CD4-positive, alpha-beta T cell treated with Interleukin-6 at 100 ng/mL for 8 hours (primary cell): ENCODE data around the gene CD1C.
"Not testable (repeated sequence)": the region's sequence is repeated elsewhere in the genome, so short reads cannot be mapped to it uniquely, and the experiment has no call there.

Experiments used
- DNase-seq: peaks from one replicate; pipeline ENCODE4 v3.0.0-alpha.2; 2020; ENCODE audit warnings: mixed read lengths, low spot score

Gene CD1C

DNA sequence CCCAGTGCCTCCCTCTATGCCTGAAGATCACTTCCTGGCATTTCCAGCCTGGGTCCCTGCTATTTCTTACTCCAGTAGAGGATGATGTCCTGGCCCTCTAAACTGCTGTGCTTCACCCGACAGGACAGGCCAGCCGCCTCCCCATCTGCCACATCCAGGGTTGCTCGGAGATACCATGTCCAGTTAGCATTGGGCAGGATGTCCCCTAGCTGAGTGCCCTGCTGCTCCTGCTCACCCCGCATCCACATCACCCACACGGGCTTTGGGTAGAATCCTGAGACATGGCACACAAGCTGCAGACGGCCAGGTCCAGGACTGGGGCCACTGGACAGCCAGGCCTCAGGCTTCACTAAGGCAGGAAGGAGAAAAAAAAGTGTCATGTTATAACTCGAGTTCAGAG lies 39.6 kb downstream of the CD1C start:
- no peak for DNase-seq

DNA sequence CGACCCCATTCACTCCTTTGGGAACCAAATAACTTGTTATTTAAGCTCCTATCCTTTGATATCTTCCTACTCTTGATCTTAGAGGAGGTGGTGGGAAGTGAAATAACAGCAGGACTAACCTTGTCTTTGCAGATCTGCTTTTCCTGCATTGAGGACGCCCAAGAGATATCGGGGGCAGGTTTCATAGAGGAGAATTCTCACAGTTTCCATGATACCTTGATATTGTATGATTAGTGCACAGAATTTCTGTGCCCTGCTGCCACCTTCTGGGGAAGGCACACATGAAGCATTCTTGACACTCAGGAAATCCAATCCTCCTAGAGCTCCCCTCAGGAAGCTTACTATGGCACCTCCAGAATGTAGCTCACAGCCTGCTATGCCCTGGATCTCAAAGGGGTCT lies 40.0 kb downstream of the CD1C start:
- no peak for DNase-seq

GRCh38 chr1:158330391-158331105 lies 40.8 kb downstream of the CD1C start:
- no peak for DNase-seq

- DNase-seq = no peak
Measured at GRCh38 chr1:158331106-158331425, 41.3 kb downstream of the CD1C start.

GRCh38 chr1:158331481-158332150 lies 41.9 kb downstream of the CD1C start, which contains the start of gene CD1B:
TSS of gene CD1B (minus strand) at chr1:158331531. CDS start at chr1:158331423, 108 bp downstream.
- no peak for DNase-seq

- no peak for DNase-seq
Measured at GRCh38 chr1:158333405-158334155, 43.9 kb downstream of the CD1C start.

DNA sequence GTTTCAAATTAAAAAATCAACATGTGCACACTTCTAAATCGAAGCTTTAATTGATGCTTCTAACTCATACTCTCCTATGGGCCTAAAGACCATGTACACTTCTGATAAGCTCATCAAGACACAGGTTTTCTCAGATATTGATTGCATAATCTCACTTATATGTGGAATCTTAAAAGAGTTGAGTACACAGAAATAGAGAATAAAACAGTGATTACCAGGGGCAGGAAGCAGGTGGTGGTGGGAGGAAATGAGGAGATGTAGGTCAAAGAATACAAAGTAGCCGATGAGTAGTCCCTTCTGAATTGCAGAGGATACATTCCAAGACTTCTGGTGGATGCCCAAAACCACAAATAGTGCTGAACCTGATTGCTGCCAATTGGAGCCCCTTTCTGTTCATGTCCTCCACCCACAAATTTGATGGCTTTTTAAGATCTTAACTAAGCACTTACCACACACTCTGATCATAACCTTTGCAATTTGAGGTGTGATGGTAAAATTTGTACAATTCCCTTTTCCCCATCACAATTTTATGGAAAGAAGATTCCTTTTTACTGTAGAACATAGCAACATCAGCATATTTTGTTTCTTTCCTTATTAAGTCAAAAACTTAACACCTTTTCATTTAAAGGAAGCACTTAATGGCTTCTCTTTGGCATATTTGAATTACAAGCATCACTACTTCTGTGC lies 44.9 kb downstream of the CD1C start:
- DNase-seq = no peak

DNA sequence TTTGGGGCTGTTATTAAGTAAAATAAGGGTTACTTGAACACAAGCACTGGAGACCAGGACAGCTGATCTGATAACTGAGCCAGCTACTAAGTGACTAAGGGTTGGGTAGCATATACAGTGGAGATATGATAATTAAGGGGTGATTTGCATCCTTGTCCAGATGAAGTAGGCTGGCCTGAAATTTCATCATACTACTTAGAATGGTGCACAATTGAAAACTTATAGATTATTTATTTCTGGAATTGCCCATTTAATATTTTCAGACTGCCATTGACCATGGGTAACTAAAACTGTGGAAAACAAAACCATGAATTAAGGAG lies 45.5 kb downstream of the CD1C start:
- DNase-seq = no peak

GRCh38 chr1:158336413-158336812 lies 46.7 kb downstream of the CD1C start:
- not testable (repeated sequence) for DNase-seq
